C4-2B (cell line): ENCODE measurements around the gene SLC6A9.

Experiments used
- CTCF ChIP-seq: fragments of 450-650 bp; conservative IDR thresholded peaks from 2 replicates; pipeline ENCODE4 v1.5.1; 2017; ENCODE audit warnings: mild to moderate bottlenecking
- ZFX ChIP-seq: fragments of 450-650 bp; IDR thresholded peaks from 2 replicates; pipeline ENCODE4 v1.6.1; 2017

DNA sequence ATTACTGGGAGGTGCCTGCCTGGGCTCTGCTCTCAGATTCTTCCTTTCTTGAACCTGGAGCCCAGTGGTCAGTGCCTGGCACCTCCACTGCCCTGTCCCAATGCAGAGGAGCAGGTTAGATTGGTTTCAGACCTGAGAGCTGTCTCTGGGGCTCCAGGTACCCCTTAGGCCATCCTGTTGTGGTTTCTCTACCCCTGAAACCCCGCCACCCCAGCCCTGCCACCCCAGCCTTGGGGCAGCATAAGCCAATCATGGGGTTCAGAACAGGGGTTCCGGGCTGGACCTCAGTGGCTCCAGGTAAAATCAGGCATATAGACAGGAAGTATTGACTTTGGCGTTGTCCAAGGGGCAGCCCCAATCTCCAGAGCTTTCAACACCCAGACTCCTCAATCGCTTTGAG is 3.2 kb upstream of the SLC6A9 start:
- TF ChIP-seq CTCF, result no peak
- no peak for TF ChIP-seq ZFX
